NCI-H774 (cell line): ENCODE measurements around the gene TPX2.

Experiments used
- DNase-seq: peaks from one replicate; lab custom pipeline; 2025; lab: John Stamatoyannopoulos, UW

TPX2 gene

DNA sequence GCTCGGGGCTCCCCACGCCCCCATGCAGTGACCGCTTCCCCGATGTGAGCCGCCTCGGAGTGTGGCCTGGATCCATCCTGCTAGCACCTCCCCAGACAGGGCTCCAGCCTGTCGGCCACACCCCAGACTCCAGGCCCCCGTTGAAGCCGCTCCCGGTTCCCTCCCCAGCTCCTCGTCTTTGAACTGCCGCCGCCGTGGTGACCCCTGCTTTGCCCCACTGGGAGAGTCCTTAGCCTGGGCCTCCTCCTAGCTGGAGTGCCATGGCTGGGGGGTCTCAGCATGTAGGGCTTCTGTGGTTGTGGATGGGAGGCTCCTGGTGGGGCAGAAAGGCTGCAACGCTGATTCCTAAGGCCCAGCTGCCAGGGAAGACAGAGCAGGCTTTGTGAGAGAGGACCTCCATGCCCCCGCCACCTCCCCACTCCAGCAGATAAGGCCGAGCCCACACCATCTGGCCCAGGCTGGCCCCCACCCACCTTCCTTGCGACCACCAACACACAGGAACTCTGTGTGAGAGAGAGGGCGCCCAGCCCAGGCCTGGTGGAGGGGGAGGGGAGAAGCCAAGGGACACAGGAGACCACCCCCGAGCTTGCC, 94.9 kb downstream of the TPX2 start:
- DNase-seq, result no peak

- no peak for DNase-seq
Measured at GRCh38 chr20:31835554-31835953, 96.5 kb downstream of the TPX2 start.

DNA sequence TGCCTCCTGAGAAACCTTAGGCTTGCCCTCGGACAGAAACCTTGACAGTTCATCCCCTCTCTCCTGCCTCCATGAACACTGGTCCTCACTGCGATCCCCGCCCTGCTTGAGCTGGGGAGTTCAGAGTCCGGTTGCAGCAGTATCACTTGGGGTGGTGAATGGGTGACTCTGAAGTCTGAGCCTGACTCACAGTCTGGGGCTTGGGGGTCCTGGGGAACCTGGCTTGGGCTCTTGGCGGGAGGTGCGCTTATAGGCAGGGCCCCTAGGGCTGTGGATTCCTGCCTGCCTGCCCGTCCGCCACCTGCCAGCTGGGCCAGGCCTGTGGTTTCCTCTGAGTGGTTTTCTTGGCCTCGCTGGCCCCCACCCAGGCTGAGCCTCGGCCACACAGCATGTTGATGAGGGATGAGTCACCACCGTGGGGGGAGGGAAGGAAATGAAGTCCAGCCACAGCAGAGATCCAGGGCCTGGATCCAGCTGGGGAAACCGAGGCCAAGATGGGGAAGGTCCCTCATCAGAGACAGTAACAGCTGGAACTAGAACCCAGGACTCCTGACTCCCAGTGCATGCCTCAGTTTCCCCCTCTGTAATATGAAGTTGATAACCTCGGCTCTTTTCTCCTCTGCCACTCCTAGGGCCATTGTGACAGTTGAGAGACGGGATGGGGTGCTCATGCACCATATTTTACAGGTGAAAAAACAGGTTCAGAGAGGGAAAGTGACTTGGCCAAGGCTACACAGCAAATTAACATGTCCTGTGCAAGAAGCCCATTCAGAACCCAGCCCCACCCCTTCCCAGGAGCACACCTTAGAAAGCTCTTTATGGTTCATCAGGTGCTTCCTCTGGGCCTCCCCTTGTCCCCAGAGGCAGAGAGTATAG, 97.1 kb downstream of the TPX2 start:
- no peak for DNase-seq

DNA sequence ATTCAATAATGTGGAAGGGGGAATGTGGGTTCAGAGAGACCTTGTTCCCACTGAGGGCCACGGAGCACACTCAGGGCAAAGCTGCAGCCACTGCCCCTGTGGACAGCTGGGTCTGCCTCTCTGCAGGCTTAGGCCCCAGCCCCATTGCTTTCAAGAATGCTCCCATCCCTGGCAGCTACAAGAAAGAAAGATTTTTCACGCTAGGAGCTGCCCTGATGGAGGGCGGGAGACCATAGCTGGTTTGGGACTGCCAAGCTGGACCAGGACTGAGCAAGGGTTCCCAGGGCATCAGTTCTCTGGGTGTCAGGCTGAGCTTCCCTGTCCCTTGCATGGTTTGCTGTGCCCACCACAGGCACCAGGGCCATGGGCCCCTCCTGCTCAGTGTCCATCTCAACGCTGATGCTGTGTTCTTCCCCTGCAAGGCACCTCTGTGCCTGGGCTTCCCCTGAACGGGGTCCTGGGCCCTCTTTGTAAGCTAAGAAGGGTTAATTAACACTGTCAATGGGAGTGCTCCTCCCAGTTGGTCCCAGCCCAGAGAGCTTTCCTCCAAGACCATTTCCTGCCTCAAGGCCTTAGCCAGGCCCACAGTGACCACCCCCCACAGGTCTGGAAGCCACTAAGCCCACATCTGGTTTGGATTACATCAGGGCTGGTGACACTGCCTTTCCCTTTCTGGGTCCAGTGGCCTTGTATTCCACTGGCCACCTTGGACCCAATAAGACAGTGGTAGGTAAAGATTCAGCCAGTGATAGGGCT, 97.9 kb downstream of the TPX2 start:
- no peak for DNase-seq

DNA sequence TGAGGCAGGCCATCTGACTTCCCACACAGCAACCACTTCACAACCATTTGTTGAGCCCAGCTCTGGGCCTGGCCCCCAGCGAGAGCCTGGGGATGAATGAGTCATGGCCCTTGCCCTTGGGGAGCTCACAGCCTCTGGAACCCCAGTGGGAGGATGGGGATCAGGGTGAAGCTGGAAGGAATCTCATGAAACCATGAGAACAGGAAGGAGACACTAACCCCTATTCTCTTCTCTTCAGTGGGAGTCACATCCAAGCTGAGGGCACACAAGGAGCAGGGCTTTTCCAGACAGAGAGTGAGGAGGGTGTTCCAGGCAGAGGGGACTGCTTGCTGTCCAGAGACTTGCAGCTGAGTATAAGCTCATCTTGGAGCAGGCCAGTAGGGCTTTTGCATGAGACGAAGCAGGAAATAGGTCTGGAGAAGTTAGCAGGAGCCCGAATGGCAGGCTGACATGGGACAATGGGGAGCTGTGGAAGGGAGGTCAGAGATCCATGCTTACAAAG, 98.9 kb downstream of the TPX2 start:
- no peak for DNase-seq

- no peak for DNase-seq
Measured at GRCh38 chr20:31838646-31839292, 99.7 kb downstream of the TPX2 start.

DNA sequence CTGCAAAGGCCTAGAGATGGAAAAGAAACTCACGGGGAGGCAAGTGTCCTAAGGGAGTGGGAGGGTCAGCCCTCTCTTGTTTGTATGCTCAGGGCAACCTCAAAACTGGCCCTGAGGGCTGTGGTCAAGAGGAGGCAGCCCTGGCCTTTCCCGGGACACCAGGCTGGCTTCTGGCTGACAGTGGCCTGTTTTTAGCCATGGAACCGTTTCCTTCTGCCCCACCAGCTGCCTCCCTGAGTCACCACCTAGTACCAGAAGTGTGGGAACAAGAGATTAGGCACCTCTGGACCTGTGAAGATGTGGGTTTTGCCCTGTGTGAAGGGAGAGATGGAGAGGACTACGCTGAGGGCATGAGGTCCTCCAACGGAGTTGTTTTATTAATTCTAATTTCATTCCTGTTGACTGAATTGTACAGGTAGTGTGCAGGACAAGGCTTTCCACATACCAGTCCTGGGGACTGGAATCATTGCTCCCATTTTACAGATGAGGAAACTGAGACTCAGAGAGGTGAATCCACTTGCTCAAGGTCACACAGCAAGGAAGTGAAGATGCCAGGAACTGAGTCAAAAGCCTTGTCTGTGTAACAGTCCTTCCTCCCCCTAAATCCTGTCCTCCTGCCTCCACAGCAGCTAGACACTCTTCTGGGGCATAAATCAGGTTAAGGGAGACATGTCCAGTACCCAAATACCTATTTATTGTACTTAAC, 100.8 kb downstream of the TPX2 start:
- no peak for DNase-seq

- no peak for DNase-seq
Measured at GRCh38 chr20:31840906-31841816, 102.1 kb downstream of the TPX2 start.

DNA sequence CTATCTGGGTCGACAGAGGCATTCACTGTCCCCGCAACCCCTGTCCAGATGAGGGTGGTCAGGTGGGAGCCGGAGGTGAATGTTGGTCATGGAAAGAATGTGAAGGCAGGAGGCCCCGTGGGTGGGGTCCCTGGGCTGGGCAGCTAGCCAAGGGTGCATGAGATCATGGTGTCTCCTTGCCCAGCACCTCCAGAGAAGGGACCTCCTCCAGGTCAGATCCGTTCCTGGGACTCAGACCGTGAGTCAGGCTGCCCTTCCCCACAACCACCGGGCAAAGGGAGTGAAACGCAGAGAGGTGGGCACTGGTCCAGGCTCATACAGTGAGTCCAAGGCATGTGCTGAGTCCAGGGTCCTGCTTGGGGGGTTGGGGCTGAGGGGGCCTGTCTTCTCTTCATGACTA, 102.8 kb downstream of the TPX2 start:
- DNase-seq, result no peak

- no peak for DNase-seq
Measured at GRCh38 chr20:31842471-31843157, 103.5 kb downstream of the TPX2 start.

- DNase-seq, result no peak
Measured at GRCh38 chr20:31843288-31843687, 104.2 kb downstream of the TPX2 start.

GRCh38 chr20:31843881-31844280, 104.8 kb downstream of the TPX2 start:
- no peak for DNase-seq

- no peak for DNase-seq
Measured at GRCh38 chr20:31844737-31845299, 105.7 kb downstream of the TPX2 start.

GRCh38 chr20:31845300-31845863, 106.3 kb downstream of the TPX2 start, which contains the start of gene FOXS1:
TSS of gene FOXS1 (minus strand) at chr20:31845604. CDS start at chr20:31845542, 62 bp downstream.
- no peak for DNase-seq

- no peak for DNase-seq
Measured at GRCh38 chr20:31846793-31847138, 107.7 kb downstream of the TPX2 start.

GRCh38 chr20:31848088-31848999, 109.3 kb downstream of the TPX2 start:
- no peak for DNase-seq

- DNase-seq, result peak; percentile 78
Measured at GRCh38 chr20:31849306-31849930, 110.3 kb downstream of the TPX2 start.
